Limb (tissue), 2 donors: ENCODE data around the gene TMEFF1.
"Not testable (repeated sequence)": the region's sequence is repeated elsewhere in the genome, so short reads cannot be mapped to it uniquely, and the experiment has no call there.

ENCODE experiments used
- DNase-seq, 2 donors: peaks; one replicate each; pipeline ENCODE4 v3.0.0-alpha.2; 2016; ENCODE audit errors: extremely low spot score in 2 of 2

Gene TMEFF1

DNA sequence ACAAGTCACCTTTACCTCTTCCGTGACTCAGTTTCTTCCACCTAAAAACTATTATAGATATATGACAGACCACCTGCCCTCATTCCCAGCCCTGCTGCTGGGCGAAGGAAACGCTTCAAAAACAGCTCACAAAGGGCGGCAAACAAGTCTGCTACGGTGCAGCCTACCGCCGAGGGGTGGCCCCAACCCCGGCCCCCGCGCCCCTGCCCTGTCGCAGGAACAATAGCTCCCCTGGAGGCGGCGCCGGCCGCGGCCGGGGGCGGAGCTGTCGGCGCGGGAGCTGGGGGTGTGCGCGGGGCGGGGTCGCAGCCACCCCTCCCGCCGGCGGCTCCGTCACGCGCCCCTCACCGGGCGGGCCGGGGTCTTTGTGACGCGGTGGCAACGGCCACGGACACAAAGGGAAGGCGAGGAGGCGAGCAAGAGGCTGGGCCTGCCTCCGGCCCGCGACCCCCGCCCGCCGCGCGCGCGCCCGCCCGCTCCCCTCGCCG, at the start of gene TMEFF1:
Gene TMEFF1 (plus strand): TSS at position 362 of the 488 bp plus-strand sequence. CDS start 396 bp downstream, outside the sequence.
- DNase-seq = peak; percentile 44 to 88

- no peak for DNase-seq
Observed at GRCh38 chr9:100425758-100426157, 47.2 kb upstream of the TMEFF1 start.

DNA sequence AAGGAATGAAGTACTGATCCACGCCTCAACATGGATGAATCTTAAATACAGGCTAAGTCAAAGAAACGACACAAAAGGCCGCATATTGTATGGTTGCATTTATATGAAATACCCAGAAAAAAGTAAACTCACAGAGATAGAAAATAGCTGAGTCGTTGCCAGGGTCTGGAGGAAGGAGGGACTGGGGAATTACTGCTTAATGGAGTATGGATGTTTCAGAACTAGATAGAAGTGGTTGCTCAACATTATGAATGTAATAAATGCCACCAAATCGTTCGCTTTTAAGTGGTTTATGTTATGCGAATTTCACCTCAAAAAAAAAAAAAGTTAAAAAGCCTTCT, 46.8 kb upstream of the TMEFF1 start:
- no peak for DNase-seq

- DNase-seq = peak in 1 of 2 donors; percentile 75
Observed at GRCh38 chr9:100426530-100427365, 46.2 kb upstream of the TMEFF1 start, which contains the start of gene MSANTD3. TSS of gene MSANTD3 (plus strand) at chr9:100427143. CDS start at chr9:100441939, 14,796 bp downstream.

DNA sequence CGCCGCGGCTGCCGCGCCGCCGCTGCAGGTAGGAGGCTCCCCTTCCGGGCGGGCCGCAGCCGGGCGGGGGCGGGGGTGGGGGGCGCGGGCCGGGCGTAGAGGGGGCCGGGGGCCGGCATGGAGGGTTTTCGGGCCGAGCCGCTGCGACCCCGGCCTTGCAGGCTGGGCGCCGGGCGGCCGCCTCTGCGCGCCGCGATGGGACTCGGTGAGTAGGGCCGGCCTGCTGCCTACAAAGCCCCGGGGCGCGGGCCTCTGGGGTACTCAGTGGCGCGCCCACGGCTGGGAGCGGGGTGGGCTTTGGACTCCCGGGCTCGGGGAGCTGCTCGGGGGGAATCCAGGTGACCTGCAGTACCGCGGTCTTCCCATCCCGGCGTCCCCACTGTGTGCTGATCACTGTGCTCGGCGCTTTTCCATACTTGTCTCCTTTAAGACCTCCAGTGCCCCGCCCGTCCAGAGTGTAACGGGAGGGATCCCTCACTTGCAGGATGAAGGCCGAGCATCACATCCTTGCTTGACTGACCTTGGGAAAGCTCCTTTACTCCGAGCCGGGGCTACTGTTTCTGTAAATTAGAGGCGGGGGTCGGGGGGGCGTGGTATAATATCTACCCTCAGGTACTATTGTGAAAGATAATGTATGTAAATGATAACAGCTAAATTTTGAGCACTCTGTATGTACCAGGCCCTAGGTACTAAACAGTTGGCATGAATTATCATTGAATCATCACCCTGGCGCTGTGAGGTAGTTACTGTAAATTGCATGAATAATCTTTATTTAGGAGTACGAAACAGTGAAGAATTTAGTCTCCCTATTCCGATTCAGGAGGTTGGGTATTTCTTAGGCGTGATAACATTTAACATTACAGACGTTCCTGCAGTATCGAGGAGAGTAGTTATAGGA, 45.3 kb upstream of the TMEFF1 start:
- peak in 1 of 2 donors; percentile 80 for DNase-seq

DNA sequence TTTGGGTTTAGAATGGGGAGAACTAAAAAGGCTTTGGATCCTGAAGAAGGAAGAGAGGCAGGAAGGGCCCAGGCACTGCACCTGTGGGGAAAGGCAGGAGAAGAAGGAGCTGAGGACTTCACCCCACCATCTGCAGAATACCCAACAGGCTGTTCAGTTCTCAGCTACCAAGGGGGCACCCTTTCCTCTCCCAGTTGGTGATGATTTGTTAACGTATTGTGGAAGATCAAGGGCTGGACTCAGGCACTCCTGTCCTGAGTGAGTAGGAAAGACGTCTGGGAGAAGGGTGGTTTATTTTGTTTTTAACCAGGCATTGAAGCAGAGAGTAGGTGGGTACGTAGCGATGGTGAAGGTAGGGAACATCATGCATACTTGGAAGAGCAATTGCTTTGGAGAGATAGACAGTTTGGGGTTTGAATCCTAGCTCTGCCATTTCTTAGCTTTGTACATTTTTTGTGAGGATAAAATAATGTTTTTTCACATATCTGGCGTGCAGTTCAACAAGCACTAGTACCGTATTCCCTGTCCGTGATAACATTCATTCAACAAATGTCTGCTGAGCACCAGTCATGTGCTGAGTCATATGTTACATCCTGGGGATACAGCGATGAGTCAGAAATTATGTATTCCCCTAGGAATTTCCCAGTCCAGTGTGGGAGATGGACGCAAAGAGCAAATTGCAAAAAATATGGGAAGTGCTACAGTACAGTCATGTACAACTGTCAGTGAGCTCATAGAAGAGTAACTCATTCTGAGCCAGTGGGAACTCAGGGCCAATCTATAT, 43.9 kb upstream of the TMEFF1 start:
- DNase-seq = no peak

DNA sequence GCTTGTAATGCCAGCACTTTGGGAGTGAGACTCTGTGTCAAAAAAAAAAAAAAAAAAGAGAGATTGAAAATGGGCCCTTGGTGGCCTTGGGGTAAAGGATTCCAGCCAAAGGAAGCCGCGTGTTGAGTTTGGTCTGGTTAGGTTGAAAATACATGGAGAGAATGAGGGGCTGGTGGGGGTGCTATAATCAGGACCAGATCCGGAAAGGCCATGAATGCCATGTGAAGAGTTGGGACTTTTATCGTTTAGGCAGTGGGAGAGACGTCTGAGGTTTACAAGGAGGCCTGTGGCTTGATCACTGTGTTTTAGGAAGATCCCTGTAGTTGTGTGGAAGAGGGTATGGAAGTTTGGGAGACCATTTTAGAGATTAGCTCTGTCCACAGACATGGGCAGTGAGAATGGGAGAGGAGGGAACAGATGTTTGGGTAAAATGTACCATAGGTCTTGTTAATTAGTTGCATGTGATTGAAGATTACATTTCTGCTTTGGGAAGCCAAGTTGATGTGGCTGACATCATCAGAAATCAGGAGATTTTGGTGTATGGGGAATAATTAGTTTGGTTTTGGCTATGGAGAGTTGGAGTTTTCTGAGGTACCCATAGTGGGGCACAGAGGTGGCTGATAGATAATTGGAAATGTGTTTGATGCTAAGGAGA, 42.5 kb upstream of the TMEFF1 start:
- DNase-seq = no peak

DNA sequence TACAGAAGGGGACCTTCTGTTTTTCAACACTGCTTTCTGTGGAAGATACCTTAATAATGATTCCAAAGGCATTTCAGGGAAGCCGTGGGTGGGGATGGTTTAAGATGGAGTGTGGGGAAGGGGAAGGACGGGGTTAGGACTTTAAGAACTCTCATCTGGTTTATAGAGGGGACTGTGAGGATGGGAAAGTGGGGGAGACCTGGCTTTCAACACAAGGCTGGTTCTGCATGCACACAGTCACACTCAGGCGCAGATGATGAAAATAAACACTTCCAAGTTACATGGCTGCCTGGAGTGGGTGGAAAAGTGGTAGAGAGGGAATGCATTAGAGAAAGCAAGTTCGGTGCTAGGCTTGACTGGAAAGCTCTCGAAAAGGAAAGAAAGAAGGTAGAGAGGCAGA, 41.1 kb upstream of the TMEFF1 start:
- DNase-seq = no peak

GRCh38 chr9:100432736-100433135, 40.2 kb upstream of the TMEFF1 start:
- no peak for DNase-seq

- DNase-seq = no peak
Observed at GRCh38 chr9:100436571-100436970, 36.4 kb upstream of the TMEFF1 start.

DNA sequence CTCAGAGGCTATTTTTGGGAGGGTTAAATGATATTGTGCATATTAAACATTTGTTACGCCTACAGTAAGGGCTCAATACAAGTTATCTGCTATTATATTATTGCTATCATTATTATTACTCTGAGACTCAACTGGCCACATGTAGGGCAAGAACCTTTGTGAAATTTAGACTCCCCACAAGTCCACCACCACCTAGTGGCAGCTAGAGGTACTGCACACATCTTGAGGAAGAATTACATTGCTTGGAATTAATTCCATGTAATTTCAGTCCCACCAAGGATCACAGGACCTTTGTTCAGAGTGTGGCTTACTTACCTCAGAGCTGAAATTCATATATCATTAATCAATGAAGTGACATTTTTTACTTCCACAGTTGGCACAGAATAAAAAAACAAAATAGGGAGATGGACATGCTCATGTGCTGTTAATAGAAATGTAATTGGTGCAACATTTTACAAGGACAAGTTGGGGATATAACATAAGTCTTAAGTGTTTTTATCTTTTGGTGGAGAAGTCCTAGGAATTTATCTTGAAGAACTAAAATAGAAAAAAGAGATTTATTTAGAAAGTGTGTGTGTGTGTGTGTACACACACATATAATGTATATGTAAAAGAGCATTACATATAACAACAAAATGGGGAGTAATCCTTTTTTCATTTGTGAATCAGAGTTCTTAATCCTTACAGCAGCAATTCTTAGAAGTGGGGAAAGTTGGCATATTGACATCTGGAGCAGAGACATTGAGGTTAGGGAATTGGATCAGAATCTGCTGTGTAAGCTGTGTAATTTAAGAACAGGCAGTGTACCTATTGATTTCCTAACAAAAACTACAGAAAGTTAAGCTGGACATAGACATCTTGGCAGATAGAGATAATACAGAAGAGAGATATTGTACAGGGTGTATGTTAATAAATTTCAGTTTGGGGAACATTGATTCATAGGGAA, 34.8 kb upstream of the TMEFF1 start:
- peak; percentile 60 to 71 for DNase-seq

- no peak for DNase-seq
Observed at GRCh38 chr9:100440071-100440470, 32.9 kb upstream of the TMEFF1 start.

DNA sequence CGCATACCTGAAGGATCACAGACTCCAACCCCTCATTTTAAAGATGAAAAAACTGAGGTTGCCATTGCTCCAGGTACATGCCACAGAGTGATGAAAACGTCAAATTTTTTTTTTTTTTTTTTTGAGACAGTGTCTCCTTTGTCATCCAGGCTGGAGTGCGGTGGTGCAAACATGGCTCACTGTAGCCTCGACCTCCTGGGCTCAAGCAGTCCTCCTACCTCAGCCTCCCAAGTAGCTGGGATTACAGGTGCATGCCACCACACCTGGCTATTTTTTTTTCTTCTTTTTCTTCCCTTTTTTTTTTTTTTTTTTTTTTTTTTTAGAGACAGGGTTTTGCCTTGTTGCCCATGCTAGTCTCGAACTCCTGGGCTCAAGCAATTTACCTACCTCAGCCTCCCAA, 32.5 kb upstream of the TMEFF1 start:
- DNase-seq = not testable (repeated sequence)

GRCh38 chr9:100441911-100442361, 31.0 kb upstream of the TMEFF1 start:
- DNase-seq = peak; percentile 37 to 40

DNA sequence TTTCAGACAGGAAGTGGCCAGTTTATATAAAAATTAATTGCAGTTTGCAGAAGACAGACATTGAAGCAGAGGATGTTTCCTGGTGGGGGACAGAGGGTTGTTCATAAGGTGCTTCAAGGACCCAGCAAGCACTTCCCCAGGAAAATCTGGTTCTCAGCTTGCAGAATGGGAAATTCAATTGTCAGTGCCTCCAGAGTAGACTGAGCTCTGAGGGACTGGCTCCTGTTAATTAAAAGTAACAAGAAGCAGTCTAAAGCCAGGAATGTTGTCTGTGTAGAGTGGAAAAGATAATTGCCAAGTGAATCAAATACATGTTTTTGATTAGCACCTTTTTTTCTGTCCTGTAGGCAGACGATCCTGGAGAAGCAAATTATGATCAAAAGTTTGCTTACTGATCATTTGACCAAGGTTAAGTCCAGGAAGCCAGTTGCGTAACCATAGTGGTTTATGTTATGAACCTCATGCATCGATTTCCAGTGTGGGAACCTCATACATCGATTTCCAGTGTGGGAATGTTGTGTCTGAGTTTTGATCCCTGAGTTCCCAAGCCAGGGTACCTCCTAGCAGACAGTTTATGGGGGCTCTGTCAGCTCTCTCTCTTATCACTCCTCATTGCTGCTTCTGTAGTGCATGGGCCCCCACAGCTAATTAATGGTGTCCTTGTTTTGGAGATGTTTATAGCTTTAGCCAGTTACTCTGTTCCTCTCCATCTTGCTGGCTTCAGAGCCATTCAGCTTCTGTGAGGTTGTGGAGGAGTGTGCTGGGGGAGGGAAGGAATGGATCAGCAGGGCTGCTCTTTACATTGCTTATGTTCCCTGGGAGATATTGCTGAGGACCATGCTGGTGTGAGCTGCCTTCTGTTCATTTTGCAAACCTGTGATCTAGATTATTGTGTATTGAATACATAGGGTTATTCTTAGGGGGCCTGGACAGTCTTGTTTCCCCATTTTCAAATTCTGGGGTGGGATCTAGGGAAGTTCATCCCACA, 28.9 kb upstream of the TMEFF1 start:
- no peak for DNase-seq

GRCh38 chr9:100445161-100445902, 27.6 kb upstream of the TMEFF1 start:
- no peak for DNase-seq

DNA sequence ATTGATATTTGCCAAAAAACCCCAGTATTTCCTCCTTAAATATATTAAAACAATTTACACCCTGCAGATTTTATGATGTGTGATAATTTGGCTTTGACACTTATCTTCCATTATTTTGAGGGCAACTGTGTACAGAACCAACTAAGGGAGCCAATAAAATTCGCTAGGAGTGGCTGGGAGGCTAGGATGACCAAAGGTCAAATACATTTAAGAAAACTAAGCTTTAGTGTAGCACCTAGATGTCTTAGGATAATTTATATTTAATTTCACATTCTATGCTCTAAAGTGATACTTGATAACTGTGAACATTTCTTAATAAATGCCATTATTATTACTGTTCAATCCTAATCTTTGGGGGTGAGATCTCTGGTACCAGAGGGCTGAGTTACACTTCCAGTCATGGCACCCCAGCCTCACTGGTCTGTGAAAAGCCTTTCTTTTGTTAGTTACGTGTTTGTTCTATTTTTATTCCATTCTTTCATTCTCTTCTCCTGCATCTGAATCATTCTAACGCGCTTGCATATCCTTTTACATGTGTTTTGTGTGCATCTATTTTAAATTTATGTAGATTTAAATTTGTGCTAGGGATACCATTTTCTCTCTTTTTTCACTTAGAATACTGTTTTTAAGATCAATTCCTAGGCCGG, 26.9 kb upstream of the TMEFF1 start:
- DNase-seq = no peak
